Caco-2 (cell line): ENCODE data around the gene SERPINE1. TPM values are rescaled to one million over a fixed set of nuclear protein-coding genes. Genes with fewer than 3 reads are reported as not detected.

Experiments
- BruUV-seq: library from RNA; stranded (reverse); fragments of 400-500 nt; replicated peaks from 2 replicates; lab custom pipeline; 2021; lab: Mats Ljungman, UMichigan
- CTCF ChIA-PET: fragments of 300-600 bp; sonication (Branson Sonifier 250); formaldehyde crosslinking; loops from one replicate; lab custom pipeline; 2022; ENCODE audit warnings: antibody characterized with exemption; lab: Charles Lee
- POLR2A ChIA-PET: fragments of 300-600 bp; sonication (Branson Sonifier 250); formaldehyde crosslinking; loops from one replicate; lab custom pipeline; 2022; ENCODE audit warnings: antibody characterized with exemption; lab: Charles Lee
- DNase-seq, 2 experiments: peaks; one replicate each; pipeline versions ENCODE4 v3.0.0 to v3.0.0-alpha.2; 2020 to 2022
- H3K27me3 ChIP-seq: replicated peaks from 2 replicates; pipeline ENCODE4 v1.6.0; 2011; ENCODE audit warnings: low read length; ENCODE audit not compliant: control insufficient read depth, insufficient read depth
- H3K36me3 ChIP-seq: 2 replicates; pipeline ENCODE4 v1.5.1; 2011; ENCODE audit warnings: low read length; ENCODE audit not compliant: control insufficient read depth, insufficient read depth
- H3K4me1 ChIP-seq: fragments of 250-450 bp; sonication (Bioruptor Pico); 2 replicates; pipeline ENCODE4 v1.5.1; 2020; ENCODE audit warnings: mild to moderate bottlenecking
- H3K4me3 ChIP-seq: 2 replicates; pipeline ENCODE4 v1.5.1; 2011; ENCODE audit warnings: low read depth, mild to moderate bottlenecking, control low read depth, low read length
- H3K9me3 ChIP-seq: fragments of 250-450 bp; sonication (Bioruptor Pico); 2 replicates; pipeline ENCODE4 v1.5.1; 2020; ENCODE audit warnings: mild to moderate bottlenecking, moderate library complexity
- H3K27ac Mint-ChIP-seq: one replicate; pipeline ENCODE4 v1.8.0; 2022; ENCODE audit warnings: mixed read lengths; ENCODE audit not compliant: unreplicated experiment
- H3K27me3 Mint-ChIP-seq: one replicate; pipeline ENCODE4 v1.8.0; 2022; ENCODE audit warnings: mixed read lengths; ENCODE audit not compliant: insufficient read depth, unreplicated experiment
- H3K36me3 Mint-ChIP-seq: one replicate; pipeline ENCODE4 v1.8.0; 2022; ENCODE audit warnings: mild to moderate bottlenecking, mixed read lengths; ENCODE audit not compliant: insufficient read depth, unreplicated experiment
- H3K4me1 Mint-ChIP-seq: one replicate; pipeline ENCODE4 v1.8.0; 2022; ENCODE audit warnings: low read depth, mixed read lengths; ENCODE audit not compliant: unreplicated experiment
- H3K4me3 Mint-ChIP-seq: one replicate; pipeline ENCODE4 v1.8.0; 2022; ENCODE audit warnings: mild to moderate bottlenecking, moderate library complexity, mixed read lengths; ENCODE audit not compliant: unreplicated experiment
- H3K9me3 Mint-ChIP-seq: one replicate; pipeline ENCODE4 v1.8.0; 2022; ENCODE audit warnings: mixed read lengths; ENCODE audit not compliant: unreplicated experiment
- CTCF ChIP-seq, 2 experiments: fragments of 200-600 bp in 1 of 2; IDR thresholded peaks; 1 replicate in 1 of 2; 2 replicates in 1 of 2; pipeline versions ENCODE4 v1.5.1 to v1.8.0; 2011 to 2022; ENCODE audit warnings: antibody characterized with exemption in 1 of 2, control low read depth in 1 of 2, inconsistent platforms in 1 of 2, low read depth in 1 of 2, low read length in 1 of 2, mild to moderate bottlenecking in 1 of 2, moderate library complexity in 1 of 2; ENCODE audit not compliant: insufficient read depth in 1 of 2, severe bottlenecking in 1 of 2, unreplicated experiment in 1 of 2
- intact Hi-C: fragments of 100-400 bp; cut with micrococcal nuclease; formaldehyde crosslinking; loops from one replicate; pipeline ENCODE4 v1.10.0; 2022; ENCODE audit not compliant: unreplicated experiment
- total RNA-seq: library from RNA; stranded (reverse); gene quantifications from 2 replicates; pipeline ENCODE4 v1.2.3, GENCODE V29; 2022

Gene SERPINE1
- total RNA-seq, 1 experiment from 2014 or later = 0.25 TPM

DNA sequence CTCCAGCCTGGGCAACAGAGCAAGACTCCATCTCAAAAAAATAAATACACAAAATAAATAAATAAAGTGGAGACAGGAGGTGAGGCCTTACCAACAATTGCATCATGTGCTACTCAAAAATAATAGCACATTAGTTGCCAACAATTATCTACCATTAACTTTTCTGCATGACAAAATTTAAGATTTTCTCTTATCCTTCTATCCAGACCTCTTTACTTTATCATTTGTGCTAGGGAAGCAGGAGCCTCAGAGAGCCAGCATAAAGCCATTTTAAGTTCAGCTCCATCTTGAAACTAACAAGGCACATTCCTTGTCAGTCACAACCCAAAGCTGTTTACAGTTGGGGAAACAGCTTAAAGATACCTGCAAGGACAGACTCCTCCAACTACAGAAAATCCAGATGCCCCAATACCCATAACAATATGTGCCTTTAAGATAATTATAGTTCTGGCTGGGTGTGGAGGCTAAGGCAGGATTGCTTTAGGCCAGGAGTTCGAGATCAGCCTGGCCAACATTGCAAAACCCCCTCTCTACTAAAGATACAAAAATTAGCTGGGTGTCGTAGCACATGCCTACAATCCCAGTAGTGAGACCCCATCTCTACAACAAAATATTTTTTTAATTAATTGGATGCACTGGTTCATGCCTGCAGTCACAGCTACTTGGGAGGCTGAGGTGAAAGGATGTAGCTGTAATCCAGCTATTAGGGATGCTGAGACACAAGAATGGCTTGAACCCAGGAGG is 25.2 kb downstream of the SERPINE1 start:
- no TSS peak for BruUV-seq
- Mint-ChIP-seq H3K36me3 (peaks cover 24% of the 10 kb centered on the region), H3K27ac (no peak overlapping the region), H3K4me3 (no peak overlapping the region), H3K9me3 (no peaks in the 10 kb centered on the region), H3K27me3 (peaks cover 10% of the 10 kb centered on the region), H3K4me1 (peaks cover 28% of the 10 kb centered on the region)
- Histone ChIP-seq H3K4me1 (peaks cover 14% of the 10 kb centered on the region; the same call in 1 of the 2 replicates), H3K9me3 (no peaks in the 10 kb centered on the region), H3K27me3 (no peaks in the 10 kb centered on the region), H3K36me3 (no peaks in the 10 kb centered on the region), H3K4me3 (no peak overlapping the region)
- intact Hi-C loops = no loop called here
- no peak for TF ChIP-seq CTCF (IDR thresholded peaks at IDR 0.05; ENCODE audit: insufficient read depth in 1 of 2, low read depth in 1 of 2, low read length in 1 of 2, severe bottlenecking in 1 of 2, unreplicated experiment in 1 of 2)
- CTCF ChIA-PET = interaction anchor here (2.7 kb wide), 1 partner anchor 8 kb away, joined by 27 read pairs; no protein-coding TSS in a partner anchor
- no peak for DNase-seq
- POLR2A ChIA-PET = no interaction called here

- peak within 1 kb of the TSS; percentile 81 for H3K4me3 Mint-ChIP-seq
- H3K36me3 Mint-ChIP-seq = peaks cover 30% of the 10 kb centered on the region
- H3K9me3 Mint-ChIP-seq = no peaks in the 10 kb centered on the region
- ChIA-PET CTCF (interaction anchor here (2.7 kb wide), 1 partner anchor 10 kb away, joined by 27 read pairs; no protein-coding TSS in a partner anchor), POLR2A (interaction anchor here (0.5 kb wide), 1 partner anchor 28 kb away, joined by 3 read pairs; no protein-coding TSS in a partner anchor)
- H3K9me3 ChIP-seq = no peaks in the 10 kb centered on the region
- TF ChIP-seq CTCF (IDR thresholded peaks at IDR 0.05; ENCODE audit: insufficient read depth in 1 of 2, low read depth in 1 of 2, low read length in 1 of 2, severe bottlenecking in 1 of 2, unreplicated experiment in 1 of 2) = no peak
- DNase-seq = peak; percentile 96 to 98
- H3K4me1 Mint-ChIP-seq = peaks cover 27% of the 10 kb centered on the region
- peak within 1 kb of the TSS; percentile 94 for H3K27ac Mint-ChIP-seq
- intact Hi-C loops = loop anchor here (1.0 kb wide), 2 partner anchors 9 to 10 kb away; no protein-coding TSS in a partner anchor
- peaks cover 10% of the 10 kb centered on the region for H3K27me3 Mint-ChIP-seq
- peaks cover 2% of the 10 kb centered on the region; the same call in 1 of the 2 replicates for H3K36me3 ChIP-seq
- peak within 1 kb of the TSS; percentile 87 for H3K4me3 ChIP-seq
- H3K27me3 ChIP-seq = no peaks in the 10 kb centered on the region
- peaks cover 14% of the 10 kb centered on the region; the same call in 1 of the 2 replicates for H3K4me1 ChIP-seq
- no TSS peak for BruUV-seq
Observed at GRCh38 chr7:101153969-101154692, 27.2 kb downstream of the SERPINE1 start, which contains the start of gene AP1S1. Gene AP1S1, plus strand, starts transcription at chr7:101154476. Its CDS starts 39 bp downstream, at chr7:101154515.

- POLR2A ChIA-PET = no interaction called here
- no peaks in the 10 kb centered on the region for H3K9me3 Mint-ChIP-seq
- Histone ChIP-seq H3K4me1 (peaks cover 14% of the 10 kb centered on the region; the same call in 1 of the 2 replicates), H3K4me3 (peak overlapping the region; percentile 87), H3K9me3 (no peaks in the 10 kb centered on the region), H3K36me3 (peaks cover 2% of the 10 kb centered on the region; the same call in 1 of the 2 replicates), H3K27me3 (no peaks in the 10 kb centered on the region)
- BruUV-seq = no TSS peak
- peaks cover 30% of the 10 kb centered on the region for H3K36me3 Mint-ChIP-seq
- CTCF ChIA-PET = interaction anchor here (2.7 kb wide), 1 partner anchor 11 kb away, joined by 27 read pairs; no protein-coding TSS in a partner anchor
- peak in 1 of 2 experiments; percentile 0 for TF ChIP-seq CTCF (IDR thresholded peaks at IDR 0.05; ENCODE audit: insufficient read depth in 1 of 2, low read depth in 1 of 2, low read length in 1 of 2, severe bottlenecking in 1 of 2, unreplicated experiment in 1 of 2)
- peak overlapping the region; percentile 81 for H3K4me3 Mint-ChIP-seq
- no peak for DNase-seq
- peaks cover 22% of the 10 kb centered on the region for H3K4me1 Mint-ChIP-seq
- peak overlapping the region; percentile 86 for H3K27ac Mint-ChIP-seq
- H3K27me3 Mint-ChIP-seq = peaks cover 4% of the 10 kb centered on the region
- intact Hi-C loops = loop anchor here (1.0 kb wide), 2 partner anchors 9 to 10 kb away; no protein-coding TSS in a partner anchor
Observed at GRCh38 chr7:101154693-101155102, 27.8 kb downstream of the SERPINE1 start.
